NOMO-1 (cell line): ENCODE results near the gene KCNIP3.
"Not testable (repeated sequence)": the region's sequence is repeated elsewhere in the genome, so short reads cannot be mapped to it uniquely, and the experiment has no call there.

ENCODE experiments used
- DNase-seq, 2 experiments: peaks; one replicate each; lab custom pipeline; 2025; ENCODE audit not compliant: unreplicated experiment in 2 of 2; lab: John Stamatoyannopoulos, UW

Gene KCNIP3

GRCh38 chr2:95345563-95346230 is 48.5 kb downstream of the KCNIP3 start:
- DNase-seq: peak; percentile 57 to 66

- no peak for DNase-seq
Measured at GRCh38 chr2:95346231-95346737, 49.1 kb downstream of the KCNIP3 start.

DNA sequence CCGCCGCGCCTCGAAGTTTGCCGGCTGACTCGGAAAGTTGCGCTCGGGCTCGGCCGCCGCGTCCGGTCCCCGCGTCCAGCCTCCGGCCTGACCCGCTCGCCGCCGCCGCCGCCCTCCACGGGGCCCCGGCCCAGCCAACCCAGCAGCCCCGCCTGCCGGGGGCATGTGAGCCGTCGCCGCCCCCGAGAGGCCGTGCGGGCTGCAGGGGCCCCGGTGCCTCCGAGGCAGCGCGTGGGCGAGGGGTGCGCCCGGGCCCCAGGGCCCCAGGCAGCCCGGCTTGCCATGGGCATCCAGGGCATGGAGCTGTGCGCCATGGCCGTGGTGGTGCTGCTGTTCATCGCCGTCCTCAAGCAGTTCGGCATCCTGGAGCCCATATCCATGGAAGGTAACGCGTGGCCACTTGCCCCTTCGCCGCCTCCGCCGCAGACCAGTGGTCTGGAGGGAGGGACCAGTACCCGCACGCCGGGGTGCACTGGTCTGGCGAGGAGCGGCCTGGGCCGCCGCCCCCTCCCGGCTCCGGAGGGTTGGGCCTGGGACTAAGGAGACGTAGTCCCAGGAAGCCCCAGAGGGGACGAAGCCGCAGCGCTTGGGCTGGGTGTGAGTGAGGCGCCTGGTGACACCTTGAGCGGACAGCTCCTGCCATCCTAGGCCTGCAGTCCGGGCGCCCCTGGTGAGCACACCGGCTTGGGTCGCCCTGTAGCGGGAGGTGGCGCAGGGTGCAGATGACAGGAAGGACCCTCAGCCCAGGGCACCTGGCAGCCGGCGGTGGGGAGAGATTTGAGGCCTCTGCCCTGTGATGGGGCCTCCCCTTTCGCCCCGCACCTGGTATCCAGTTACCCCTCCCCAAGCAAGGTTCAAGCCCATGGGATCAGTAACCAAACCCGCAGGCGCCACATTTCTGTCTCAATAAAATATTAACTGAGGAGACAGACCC is 49.9 kb downstream of the KCNIP3 start:
- DNase-seq: no peak

DNA sequence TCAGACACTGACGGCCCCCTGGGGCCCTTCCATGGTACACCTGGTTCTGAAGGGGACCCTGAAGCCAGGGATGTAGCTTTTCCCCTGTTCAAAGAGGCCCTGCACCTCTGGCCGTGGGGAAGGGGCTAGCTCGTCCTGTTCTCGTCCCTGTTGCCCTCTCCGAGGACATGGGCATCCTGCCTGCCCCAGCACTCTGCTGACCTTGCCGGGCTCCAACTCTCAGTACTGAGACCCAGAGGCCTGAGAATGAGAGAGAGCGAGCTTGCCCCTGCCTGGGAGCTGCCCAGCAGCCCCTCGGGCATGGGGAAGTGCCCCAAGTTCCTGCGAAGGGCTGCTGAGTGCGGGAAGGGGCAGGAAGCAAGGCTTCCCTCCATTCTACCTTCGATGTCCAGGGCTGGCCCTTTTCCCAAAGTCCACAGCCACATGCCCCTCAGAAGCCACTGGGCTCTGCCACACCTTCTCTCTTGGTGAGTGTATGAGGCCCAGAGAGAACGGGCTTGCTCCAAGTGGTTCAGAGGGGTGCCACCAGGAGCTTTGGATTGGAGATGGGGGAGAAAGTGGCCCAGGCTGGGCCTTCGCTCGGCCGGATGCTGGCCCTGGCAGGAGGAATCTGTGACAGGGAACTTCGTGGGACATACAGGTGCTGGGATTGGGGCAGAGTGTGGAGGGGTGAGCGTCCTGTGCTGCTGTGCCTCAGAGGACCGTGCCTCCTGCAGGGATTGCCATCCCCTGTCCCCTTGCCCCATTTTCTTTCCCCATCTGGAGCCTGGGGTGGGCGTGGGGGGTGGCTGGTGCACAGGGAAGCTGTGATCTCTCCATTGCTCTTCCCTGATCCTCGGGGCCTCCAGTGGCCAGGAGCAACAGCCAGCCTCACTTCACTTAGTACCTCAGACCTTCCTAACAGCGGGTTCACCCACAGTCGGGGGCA is 50.8 kb downstream of the KCNIP3 start:
- no peak for DNase-seq

- DNase-seq: no peak
Measured at GRCh38 chr2:95348609-95349567, 51.7 kb downstream of the KCNIP3 start.

- no peak for DNase-seq
Measured at GRCh38 chr2:95349568-95350322, 52.6 kb downstream of the KCNIP3 start.

DNA sequence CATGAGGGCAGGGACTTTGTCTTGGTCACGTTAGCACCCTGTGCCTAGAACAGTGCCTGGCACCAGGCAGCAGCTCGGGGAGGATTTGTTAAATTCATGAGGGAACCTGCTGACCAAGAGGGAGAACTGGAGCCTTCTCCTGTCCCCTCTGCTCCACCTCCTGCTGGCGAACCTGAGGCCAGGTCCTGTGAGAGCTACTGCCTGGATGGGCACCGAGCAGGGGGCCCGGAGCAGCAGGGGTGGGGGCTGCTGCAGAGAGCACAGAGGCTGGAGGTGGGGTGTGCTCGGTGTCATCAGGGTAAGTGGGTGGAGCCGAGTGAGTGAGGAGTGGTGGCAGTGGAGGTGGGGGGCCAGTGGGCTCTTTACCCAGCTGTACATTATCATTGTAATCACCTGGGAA is 53.2 kb downstream of the KCNIP3 start:
- no peak for DNase-seq

DNA sequence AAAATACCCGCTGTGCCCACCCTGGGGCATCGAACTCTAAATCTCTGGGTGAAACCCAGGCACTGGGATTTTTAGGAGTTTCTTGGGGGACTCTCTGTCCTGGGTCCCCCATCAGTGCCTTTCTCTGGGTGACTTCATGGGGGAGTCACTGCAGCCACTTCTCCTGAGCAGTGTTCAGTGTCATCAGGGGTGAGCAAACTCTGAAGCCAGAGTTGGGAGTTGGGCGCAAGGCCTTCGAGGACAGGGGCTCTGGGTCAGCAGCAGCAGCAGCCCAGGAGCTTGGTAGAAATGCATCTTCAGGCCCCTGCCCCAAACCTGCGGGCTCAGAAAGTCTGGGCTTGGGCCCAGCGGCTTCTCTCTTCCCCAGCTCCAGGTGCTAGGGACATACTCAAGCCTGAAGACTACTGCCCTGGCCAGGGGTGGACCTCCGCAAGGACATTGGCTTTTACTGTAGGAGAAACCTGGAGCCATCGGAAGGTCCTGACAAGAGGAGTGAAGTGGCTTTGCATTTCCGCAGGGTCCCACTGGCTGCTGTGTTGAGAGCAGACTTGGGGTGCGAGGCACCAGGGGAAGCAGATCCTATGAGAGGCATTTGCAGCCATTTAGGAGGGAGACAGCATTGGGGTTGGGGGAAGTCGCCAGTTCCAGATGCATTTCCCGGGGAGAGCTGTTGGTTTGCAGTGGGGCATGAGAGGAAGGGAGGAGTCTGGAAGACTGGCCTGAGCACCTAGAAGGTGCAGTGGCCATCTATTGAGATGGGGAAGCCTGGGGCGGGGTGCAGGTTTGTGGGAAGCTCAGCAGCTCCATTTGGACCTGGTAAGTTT is 53.8 kb downstream of the KCNIP3 start:
- no peak for DNase-seq

GRCh38 chr2:95351598-95351915 is 54.4 kb downstream of the KCNIP3 start:
- DNase-seq: no peak

DNA sequence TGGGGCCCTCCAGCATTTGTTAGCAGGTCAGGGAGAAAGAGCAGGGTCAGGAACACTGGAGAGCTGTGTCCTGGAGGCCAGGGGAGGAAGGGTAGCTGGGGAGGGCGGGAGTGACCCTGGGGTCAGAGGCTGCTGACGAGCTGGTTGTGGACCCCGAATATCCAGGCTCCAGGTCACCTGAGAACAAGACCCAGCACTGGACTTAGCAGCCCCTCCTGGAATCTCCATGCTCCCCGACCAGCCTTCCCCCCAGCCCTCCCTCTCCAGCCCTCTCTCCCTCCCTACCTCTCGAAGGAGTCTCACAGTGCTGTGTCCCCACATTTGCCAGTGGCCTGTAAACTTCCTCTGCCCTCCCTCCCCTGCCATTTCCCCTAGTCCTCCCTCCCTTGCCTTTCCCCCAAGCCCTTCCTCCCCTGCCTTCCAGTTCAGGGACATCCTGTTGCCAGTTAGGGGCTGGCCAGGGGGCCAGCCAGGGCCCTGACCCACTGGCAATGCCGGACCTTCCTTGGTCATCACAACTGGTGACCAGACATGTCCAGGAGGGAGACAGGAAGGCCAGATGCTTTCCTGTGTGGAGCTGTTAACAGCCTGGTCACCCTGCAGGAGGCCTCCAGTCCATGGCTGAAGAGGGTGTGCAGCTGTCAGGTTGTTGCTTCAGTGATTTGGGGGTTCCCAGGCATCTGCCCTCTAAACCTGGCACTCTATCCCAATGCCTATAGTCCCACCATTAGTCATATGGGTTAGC is 55.3 kb downstream of the KCNIP3 start:
- DNase-seq: no peak

- DNase-seq: no peak
Measured at GRCh38 chr2:95353055-95353575, 56.0 kb downstream of the KCNIP3 start.

DNA sequence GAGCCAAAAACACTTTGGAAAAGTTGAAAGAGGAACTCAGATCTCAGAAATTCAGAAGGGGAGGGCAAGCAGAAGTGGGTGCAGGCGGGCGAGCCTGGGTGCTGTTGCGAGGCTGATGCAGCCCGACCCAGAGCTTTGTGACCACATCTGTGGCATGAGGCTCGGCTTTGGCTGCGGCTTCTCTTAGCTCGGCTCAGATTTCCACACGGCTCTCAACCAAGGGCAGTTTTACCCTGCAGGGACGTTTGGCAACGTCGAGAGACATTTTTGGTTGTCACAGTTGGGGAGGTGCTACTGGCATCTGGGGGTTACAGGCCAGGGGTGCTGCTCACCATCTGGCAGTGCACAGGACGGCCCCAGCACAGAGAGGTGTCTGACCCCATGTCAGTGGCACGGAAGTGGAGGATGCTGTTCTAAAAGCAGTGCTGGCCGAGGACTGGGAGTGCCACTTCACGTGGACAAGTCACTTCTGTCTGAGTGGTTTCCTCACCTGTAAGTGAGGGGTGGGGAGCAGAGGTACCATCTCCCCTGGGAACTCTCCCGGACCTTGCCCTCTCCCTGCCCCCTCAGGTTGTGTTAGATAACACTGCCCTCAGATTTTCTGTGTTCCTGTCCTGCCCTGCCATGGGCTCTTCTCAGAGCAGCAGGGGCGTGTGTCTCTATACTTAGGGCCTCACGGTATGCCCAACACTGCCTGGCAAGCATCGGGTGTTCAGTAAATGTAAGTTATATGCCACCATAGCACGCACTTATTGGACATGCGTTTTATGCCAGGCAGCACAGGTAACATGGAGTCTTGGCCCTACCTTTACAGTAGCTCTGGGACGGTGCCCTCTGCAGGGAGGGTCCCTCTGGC is 56.7 kb downstream of the KCNIP3 start:
- DNase-seq: no peak

- DNase-seq: no peak
Measured at GRCh38 chr2:95354469-95354901, 57.3 kb downstream of the KCNIP3 start.

DNA sequence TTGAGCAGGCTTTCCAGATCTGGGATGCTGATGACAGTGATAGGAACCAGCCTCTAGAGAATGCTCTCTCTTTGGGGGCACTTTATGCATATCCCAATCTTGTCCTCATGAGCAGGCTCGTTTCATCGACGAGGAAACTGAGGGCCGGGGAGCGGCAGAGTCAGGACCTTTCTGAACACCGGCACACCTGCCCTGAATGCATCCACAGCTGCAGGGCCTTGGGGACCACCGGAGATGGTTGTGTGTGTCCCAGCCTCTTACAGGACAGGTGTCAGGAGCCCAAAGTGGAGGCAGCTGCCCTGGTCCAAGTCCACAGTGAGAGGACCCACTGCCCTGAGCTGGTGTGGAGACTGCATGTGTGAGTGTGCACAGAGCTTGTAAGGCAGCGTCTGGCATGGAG is 57.8 kb downstream of the KCNIP3 start:
- no peak for DNase-seq

GRCh38 chr2:95355486-95355885 is 58.3 kb downstream of the KCNIP3 start:
- DNase-seq: not testable (repeated sequence)
